Pancreas (tissue), 10 donors: ENCODE data around the gene RPP21. TPM values are rescaled to one million over a fixed set of nuclear protein-coding genes. Genes with fewer than 3 reads are reported as not detected.

ENCODE experiments used
- ATAC-seq, 4 donors: fragments of 200-7000 bp; cut with Tn5 transposase; one replicate each; pipeline versions ENCODE4 v1.8.0 to v1.9.1; 2020; ENCODE audit warnings: mild to moderate bottlenecking in 4 of 4, moderate library complexity in 4 of 4
- DNase-seq, 6 donors: peaks; one replicate each; pipeline ENCODE4 v3.0.0-alpha.2; 2020
- FAIRE-seq: peaks from 2 replicates; lab custom pipeline; 2012; peaks lifted over from hg19 to GRCh38; lab: Jason Lieb, UNC
- H3K27ac ChIP-seq, 4 donors: fragments of 200-600 bp; sonication (generic); 1 replicate in 3 of 4; 2 replicates in 1 of 4; pipeline versions ENCODE4 v1.5.0 to v1.8.0; 2020
- H3K27me3 ChIP-seq, 4 donors: fragments of 200-600 bp; one replicate each; pipeline ENCODE4 v1.8.0; 2021
- H3K36me3 ChIP-seq, 3 donors: fragments of 200-600 bp; sonication (generic) in 1 of 3; one replicate each; pipeline versions ENCODE4 v1.5.0 to v1.8.0; 2020 to 2021
- H3K4me1 ChIP-seq, 3 donors: fragments of 200-600 bp; one replicate each; pipeline ENCODE4 v1.8.0; 2021
- H3K4me3 ChIP-seq, 4 donors: fragments of 200-600 bp; sonication (generic) in 2 of 4; one replicate each; pipeline versions ENCODE4 v1.5.0 to v1.8.0; 2020 to 2021
- H3K9me3 ChIP-seq, 4 donors: fragments of 200-600 bp; one replicate each; pipeline ENCODE4 v1.8.0; 2021
- CTCF ChIP-seq, 4 donors: fragments of 200-600 bp; sonication (generic) in 3 of 4; IDR thresholded peaks; one replicate each; pipeline versions ENCODE4 v1.5.0 to v1.8.0; 2021; ENCODE audit warnings: antibody characterized with exemption in 4 of 4
- WGBS, 2 donors: extraction: QIAGEN DNeasy Blood & Tissue Kit; methylation state at CpG; one replicate each; pipeline ENCODE4 v1.1.7; 2013; 5-methylcytosine and 5-hydroxymethylcytosine counted together
- intact Hi-C, 3 donors: fragments of 100-400 bp; cut with DNase I; formaldehyde crosslinking; loops; one replicate each; pipeline versions ENCODE4 v1.11.1 to v1.14.2; 2022
- polyA plus RNA-seq, 2 donors: library from polyadenylated mRNA; stranded (reverse); fragments of 200-250 nt; gene quantifications; one replicate each; pipeline ENCODE4 v1.2.3, GENCODE V29; 2013
- total RNA-seq, 6 donors: library from RNA; stranded (reverse); fragmentation: NEBNext Ultra II Directional in 4 of 6; extraction: Animal tissue kit (Norgen Biotek cat#: 25700) in 4 of 6; gene quantifications; one replicate each; pipeline versions ENCODE4 v1.2.1 to v1.2.4, GENCODE V29; 2021 to 2023
- donor health status: healthy with polysubstance abuse.
- donor health status: DM: no; HTN: no; CAD: no; lungs with moderate emphysema.
- donor health status: DM: no; HTN: no; CAD: no.
- donor health status: control.
- donor health status: control.
- donor health status: Bipolar disorder and iron deficiency.
- donor health status: DM: yes; HTN: yes; CAD: no.
- donor health status: DM: no; HTN: no; CAD: no.
- donor health status: DM: no; HTN: no; CAD: no.
- donor health status: DM: yes; HTN: yes; CAD: no.

Gene RPP21
- total RNA-seq = 10 to 100 TPM; 21.2 to 31.6 (median 25.8) TPM
- 10 to 100 TPM; 84.2 to 93.1 TPM for polyA plus RNA-seq

GRCh38 chr6:30344868-30345671 is at the start of gene RPP21:
RPP21 (plus strand) TSS chr6:30345156; CDS start chr6:30345172, 16 bp downstream.
- Histone ChIP-seq H3K4me3 (peak within 1 kb of the TSS; percentile 78 to 92 (median 86)), H3K27me3 (no peaks in the 10 kb centered on the region), H3K27ac (peak within 1 kb of the TSS; percentile 69 to 83 (median 76)), H3K36me3 (peaks cover 0 to 8% (median 0%) of the 10 kb centered on the region in 3 donors), H3K9me3 (no peaks in the 10 kb centered on the region), H3K4me1 (peaks cover 0 to 3% (median 0%) of the 10 kb centered on the region in 3 donors)
- FAIRE-seq (no peak), DNase-seq (peak; percentile 82 to 94 (median 86)), ATAC-seq (peak; percentile 99 to 100 (median 99))
- no peak for TF ChIP-seq CTCF (IDR thresholded peaks at IDR 0.05)
- 1 to 2% methylated on average over 63 to 64 of the region's 64 CpGs for WGBS, 2 donors
- intact Hi-C loops = no loop called here

GRCh38 chr6:30295837-30296236 is 49.1 kb upstream of the RPP21 start:
- peaks cover 0 to 32% (median 4%) of the 10 kb centered on the region in 3 donors for H3K36me3 ChIP-seq
- intact Hi-C loops = no loop called here
- WGBS, 2 donors = 95 to 98% methylated on average over 2 of the region's 2 CpGs

GRCh38 chr6:30304002-30304401 is 41.0 kb upstream of the RPP21 start:
- H3K36me3 ChIP-seq = no peaks in the 10 kb centered on the region
- H3K4me3 ChIP-seq = no peak overlapping the region
- no peaks in the 10 kb centered on the region for H3K4me1 ChIP-seq
- intact Hi-C loops = no loop called here
- H3K27ac ChIP-seq = no peak overlapping the region
- no peak for TF ChIP-seq CTCF (IDR thresholded peaks at IDR 0.05)
- 79 to 94% methylated on average over 2 of the region's 2 CpGs for WGBS, 2 donors
- FAIRE-seq (no peak), ATAC-seq (no peak), DNase-seq (no peak)
- H3K9me3 ChIP-seq = no peaks in the 10 kb centered on the region
- H3K27me3 ChIP-seq = no peaks in the 10 kb centered on the region

More at GRCh38 chr6:30295837-30296236, 49.1 kb upstream of the RPP21 start:
- no peaks in the 10 kb centered on the region for H3K4me1 ChIP-seq
- DNase-seq = no peak
- H3K27ac ChIP-seq = no peak overlapping the region
- FAIRE-seq = no peak
- no peaks in the 10 kb centered on the region for H3K27me3 ChIP-seq
- no peaks in the 10 kb centered on the region for H3K9me3 ChIP-seq
- no peak for TF ChIP-seq CTCF (IDR thresholded peaks at IDR 0.05)
- H3K4me3 ChIP-seq = no peak overlapping the region
- ATAC-seq = no peak

- DNase-seq (no peak), ATAC-seq (no peak), FAIRE-seq (no peak)
- Histone ChIP-seq H3K36me3 (no peaks in the 10 kb centered on the region), H3K4me1 (no peaks in the 10 kb centered on the region), H3K27ac (no peak overlapping the region), H3K4me3 (no peak overlapping the region), H3K27me3 (no peaks in the 10 kb centered on the region), H3K9me3 (no peaks in the 10 kb centered on the region)
- no peak for TF ChIP-seq CTCF (IDR thresholded peaks at IDR 0.05)
- WGBS, 2 donors = 92 to 95% methylated on average over 3 of the region's 3 CpGs
- intact Hi-C loops = no loop called here
Observed at GRCh38 chr6:30311101-30311500, 33.9 kb upstream of the RPP21 start.

GRCh38 chr6:30311671-30312070 is 33.3 kb upstream of the RPP21 start:
- ATAC-seq (no peak), FAIRE-seq (no peak), DNase-seq (no peak)
- no peaks in the 10 kb centered on the region for H3K4me1 ChIP-seq
- no peak overlapping the region for H3K27ac ChIP-seq
- TF ChIP-seq CTCF (IDR thresholded peaks at IDR 0.05) = no peak
- no peaks in the 10 kb centered on the region for H3K9me3 ChIP-seq
- H3K4me3 ChIP-seq = no peak overlapping the region
- H3K27me3 ChIP-seq = no peaks in the 10 kb centered on the region
- WGBS, 2 donors = 88 to 91% methylated on average over 1 of the region's 1 CpG
- no peaks in the 10 kb centered on the region for H3K36me3 ChIP-seq
- intact Hi-C loops = no loop called here
